ENCODE results near the gene CST1.

The CST1 gene

GRCh38 chr20:23753589-23753988 lies 2.9 kb upstream of the CST1 start:
- Histone ChIP-seq H3K9ac (ENCODE audit: low read length) (no peak overlapping the region), H3K4me1 (ENCODE audit: insufficient read depth, low read length, severe bottlenecking) (no peaks in the 10 kb centered on the region), H3K9me3 (ENCODE audit: low read length) (no peaks in the 10 kb centered on the region), H4K20me1 (ENCODE audit: insufficient read depth, low read length) (no peaks in the 10 kb centered on the region), H3K4me3 (ENCODE audit: low read depth, low read length, poor library complexity, severe bottlenecking) (no peak overlapping the region), H3K79me2 (ENCODE audit: insufficient read depth, low read length) (no peaks in the 10 kb centered on the region), H3K27ac (ENCODE audit: low read depth, low read length, poor library complexity, severe bottlenecking) (no peak overlapping the region), H3K9me2 (ENCODE audit: low read depth, low read length) (no peaks in the 10 kb centered on the region), H2AFZ (ENCODE audit: low read length) (no peak overlapping the region), H3K36me3 (ENCODE audit: insufficient read depth, low read length) (no peaks in the 10 kb centered on the region), H3K4me2 (ENCODE audit: low read length) (no peak overlapping the region), H3F3A (ENCODE audit: insufficient read depth, low read length) (no peaks in the 10 kb centered on the region), H3K27me3 (ENCODE audit: insufficient read depth, low read length) (no peaks in the 10 kb centered on the region)
- TF ChIP-seq EZH2 (IDR thresholded peaks at IDR 0.05; ENCODE audit: borderline replicate concordance, low read length) (no peak), CTCF (IDR thresholded peaks at IDR 0.05; ENCODE audit: low read length) (no peak)

- Histone ChIP-seq H3K4me3 (ENCODE audit: low read depth, low read length, poor library complexity, severe bottlenecking) (no peak overlapping the region), H3K9me2 (ENCODE audit: low read depth, low read length) (no peaks in the 10 kb centered on the region), H3K27me3 (ENCODE audit: insufficient read depth, low read length) (no peaks in the 10 kb centered on the region), H3F3A (ENCODE audit: insufficient read depth, low read length) (no peaks in the 10 kb centered on the region), H3K36me3 (ENCODE audit: insufficient read depth, low read length) (no peaks in the 10 kb centered on the region), H3K79me2 (ENCODE audit: insufficient read depth, low read length) (no peaks in the 10 kb centered on the region), H3K4me2 (ENCODE audit: low read length) (no peak overlapping the region), H3K9ac (ENCODE audit: low read length) (no peak overlapping the region), H3K27ac (ENCODE audit: low read depth, low read length, poor library complexity, severe bottlenecking) (no peak overlapping the region), H4K20me1 (ENCODE audit: insufficient read depth, low read length) (no peaks in the 10 kb centered on the region), H3K4me1 (ENCODE audit: insufficient read depth, low read length, severe bottlenecking) (no peaks in the 10 kb centered on the region), H3K9me3 (ENCODE audit: low read length) (no peaks in the 10 kb centered on the region), H2AFZ (ENCODE audit: low read length) (no peak overlapping the region)
- TF ChIP-seq CTCF (IDR thresholded peaks at IDR 0.05; ENCODE audit: low read length) (no peak), EZH2 (IDR thresholded peaks at IDR 0.05; ENCODE audit: borderline replicate concordance, low read length) (no peak)
Observed at GRCh38 chr20:23753194-23753548, 2.4 kb upstream of the CST1 start.

DNA sequence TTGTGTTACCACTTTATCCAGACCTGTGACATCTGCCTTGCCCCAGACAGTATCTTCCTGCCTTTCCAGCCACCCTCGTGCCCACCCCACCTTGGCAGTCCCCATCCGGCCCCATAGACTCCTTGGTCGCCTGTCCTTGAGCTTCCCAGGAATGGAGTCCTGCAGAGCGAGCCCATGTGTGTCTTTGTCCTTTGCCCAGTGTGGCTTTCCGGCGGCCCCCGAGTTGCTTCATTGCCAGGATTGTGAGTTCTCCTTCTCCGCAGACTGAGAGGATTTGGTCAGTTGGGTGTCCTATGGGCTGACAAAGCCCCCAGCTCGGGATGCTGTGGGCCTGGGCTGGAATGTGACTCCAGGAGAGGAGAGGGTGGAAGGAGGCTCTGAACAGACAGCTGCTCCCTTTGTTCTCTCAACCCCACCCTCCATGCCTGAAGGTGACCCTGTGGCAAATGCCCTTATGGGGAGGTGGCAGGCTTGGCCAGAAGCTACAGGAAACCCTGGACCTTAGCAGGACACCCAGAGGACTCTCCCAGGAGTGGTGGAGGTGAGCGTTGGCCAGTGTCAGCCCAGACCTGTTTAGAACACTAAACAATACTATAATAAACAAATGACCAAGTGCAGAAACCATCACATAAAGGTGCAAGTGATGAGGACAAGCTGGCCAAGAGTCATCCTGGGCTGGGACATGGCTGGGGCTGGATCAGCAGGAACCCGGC lies 1.9 kb upstream of the CST1 start:
- Histone ChIP-seq H3F3A (ENCODE audit: insufficient read depth, low read length) (no peaks in the 10 kb centered on the region), H3K27ac (ENCODE audit: low read depth, low read length, poor library complexity, severe bottlenecking) (no peak overlapping the region), H3K9me3 (ENCODE audit: low read length) (no peaks in the 10 kb centered on the region), H3K4me3 (ENCODE audit: low read depth, low read length, poor library complexity, severe bottlenecking) (no peak overlapping the region), H4K20me1 (ENCODE audit: insufficient read depth, low read length) (no peaks in the 10 kb centered on the region), H3K36me3 (ENCODE audit: insufficient read depth, low read length) (no peaks in the 10 kb centered on the region), H3K4me1 (ENCODE audit: insufficient read depth, low read length, severe bottlenecking) (no peaks in the 10 kb centered on the region), H2AFZ (ENCODE audit: low read length) (no peak overlapping the region), H3K9me2 (ENCODE audit: low read depth, low read length) (no peaks in the 10 kb centered on the region), H3K27me3 (ENCODE audit: insufficient read depth, low read length) (no peaks in the 10 kb centered on the region), H3K4me2 (ENCODE audit: low read length) (no peak overlapping the region), H3K79me2 (ENCODE audit: insufficient read depth, low read length) (no peaks in the 10 kb centered on the region), H3K9ac (ENCODE audit: low read length) (no peak overlapping the region)
- TF ChIP-seq CTCF (IDR thresholded peaks at IDR 0.05; ENCODE audit: low read length), result no peak
- TF ChIP-seq EZH2 (IDR thresholded peaks at IDR 0.05; ENCODE audit: borderline replicate concordance, low read length), result no peak
